ENCODE results near the gene GLRA1. TPM values are rescaled to one million over a fixed set of nuclear protein-coding genes. Genes with fewer than 3 reads are reported as not detected.
"Not testable (repeated sequence)": the region's sequence is repeated elsewhere in the genome, so short reads cannot be mapped to it uniquely, and the experiment has no call there.

GLRA1 gene
- total RNA-seq, 1 donor from 2014 or later: not detected

DNA sequence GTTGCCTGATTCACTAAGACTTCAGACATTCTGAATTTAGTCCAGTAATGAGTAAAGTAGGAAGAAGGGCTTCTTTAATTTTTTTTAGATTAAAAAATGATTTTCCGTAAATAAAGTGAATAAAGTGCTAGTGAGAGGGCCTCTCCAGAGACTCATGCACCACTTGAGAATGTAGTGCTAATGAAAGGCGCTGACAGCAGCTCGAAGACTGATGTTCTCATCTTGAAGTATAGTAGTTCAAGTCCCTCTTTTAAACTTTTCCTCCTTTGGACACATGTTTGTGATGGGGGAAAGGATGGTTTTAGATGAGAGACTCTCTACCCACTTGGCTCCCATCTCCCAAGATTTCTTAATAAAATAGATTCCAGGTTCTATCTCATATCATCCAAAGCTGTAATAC, 104.4 kb downstream of the GLRA1 start:
- DNase-seq (ENCODE audit: low spot score): no peak

- DNase-seq (ENCODE audit: low spot score): no peak
Measured at GRCh38 chr5:151819830-151820229, 104.8 kb downstream of the GLRA1 start.

GRCh38 chr5:151815051-151815450, 109.6 kb downstream of the GLRA1 start:
- no peak for DNase-seq (ENCODE audit: low spot score)

- DNase-seq (ENCODE audit: low spot score): no peak
Measured at GRCh38 chr5:151812757-151813309, 111.8 kb downstream of the GLRA1 start.

GRCh38 chr5:151811593-151812321, 112.9 kb downstream of the GLRA1 start:
- no peak for DNase-seq (ENCODE audit: low spot score)

DNA sequence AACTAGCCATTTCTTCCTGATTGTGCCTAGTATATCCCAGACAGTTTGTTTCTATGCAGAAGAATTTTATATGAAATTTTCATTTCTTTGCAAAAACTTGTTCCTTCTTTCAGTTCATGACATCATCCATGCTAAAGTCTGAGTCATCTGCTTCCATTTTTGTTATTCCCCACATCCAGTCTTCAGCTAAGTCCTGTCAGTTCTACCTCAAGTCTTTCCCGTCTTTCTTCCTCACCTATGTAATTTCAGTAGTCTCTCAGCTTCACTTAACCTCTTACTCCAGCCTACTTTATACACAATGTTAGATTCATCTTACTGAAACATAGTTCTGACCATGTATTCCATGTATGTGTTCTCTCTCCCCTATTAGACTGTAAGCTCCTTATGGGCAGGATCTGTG, 113.8 kb downstream of the GLRA1 start:
- DNase-seq (ENCODE audit: low spot score): no peak

DNA sequence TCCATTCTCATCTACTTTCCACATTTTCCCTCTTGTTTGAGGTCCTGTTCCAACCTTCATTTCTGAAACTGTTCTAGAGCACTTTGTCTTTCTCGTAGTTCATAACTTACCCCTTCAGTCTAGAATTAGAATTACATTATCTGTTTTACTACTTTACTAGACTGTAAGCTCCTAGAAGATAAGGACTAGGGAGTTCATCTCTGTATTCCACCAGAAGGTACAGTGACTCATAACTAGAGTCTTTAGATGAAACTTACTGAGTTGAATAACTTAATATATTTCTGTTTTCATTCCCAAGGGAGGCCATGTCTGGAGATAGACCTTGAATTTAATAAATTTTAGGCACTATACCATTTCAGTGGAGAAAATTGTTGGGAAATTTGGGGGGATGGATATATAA, 114.2 kb downstream of the GLRA1 start:
- DNase-seq (ENCODE audit: low spot score): no peak

DNA sequence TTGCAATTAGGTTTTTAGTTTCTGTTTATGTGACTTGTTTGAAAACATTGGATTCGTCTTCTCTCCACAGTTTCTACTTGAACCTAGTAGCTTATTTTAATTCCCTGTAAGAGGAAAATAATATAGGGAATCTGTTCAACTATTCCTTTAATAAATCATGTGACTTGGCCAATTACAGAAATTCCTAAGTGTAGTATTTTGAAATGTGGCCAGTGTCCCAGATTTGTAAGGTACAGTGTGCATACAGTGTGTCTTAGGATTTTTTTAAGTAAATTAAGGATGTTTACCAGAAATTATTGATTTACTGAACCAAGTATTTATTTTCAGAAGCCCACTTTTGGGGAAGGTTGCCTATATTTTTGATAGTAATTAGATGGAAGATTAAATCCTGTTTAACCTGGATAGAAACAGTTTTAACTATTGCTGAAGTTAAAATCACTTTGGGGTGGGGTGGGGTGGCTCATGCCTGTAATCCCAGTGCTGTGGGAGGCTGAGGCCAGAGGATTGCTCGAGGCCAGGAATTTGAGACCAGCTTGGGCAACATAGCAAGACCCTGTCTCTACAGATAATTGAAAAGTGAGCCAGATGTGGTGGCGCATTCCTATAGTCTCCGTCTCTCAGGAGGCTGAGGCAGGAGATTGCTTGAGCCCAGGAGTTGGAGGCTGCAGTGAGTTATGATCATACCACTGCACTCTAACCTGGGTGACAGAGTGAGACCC, 116.0 kb downstream of the GLRA1 start:
- no peak for DNase-seq (ENCODE audit: low spot score)

DNA sequence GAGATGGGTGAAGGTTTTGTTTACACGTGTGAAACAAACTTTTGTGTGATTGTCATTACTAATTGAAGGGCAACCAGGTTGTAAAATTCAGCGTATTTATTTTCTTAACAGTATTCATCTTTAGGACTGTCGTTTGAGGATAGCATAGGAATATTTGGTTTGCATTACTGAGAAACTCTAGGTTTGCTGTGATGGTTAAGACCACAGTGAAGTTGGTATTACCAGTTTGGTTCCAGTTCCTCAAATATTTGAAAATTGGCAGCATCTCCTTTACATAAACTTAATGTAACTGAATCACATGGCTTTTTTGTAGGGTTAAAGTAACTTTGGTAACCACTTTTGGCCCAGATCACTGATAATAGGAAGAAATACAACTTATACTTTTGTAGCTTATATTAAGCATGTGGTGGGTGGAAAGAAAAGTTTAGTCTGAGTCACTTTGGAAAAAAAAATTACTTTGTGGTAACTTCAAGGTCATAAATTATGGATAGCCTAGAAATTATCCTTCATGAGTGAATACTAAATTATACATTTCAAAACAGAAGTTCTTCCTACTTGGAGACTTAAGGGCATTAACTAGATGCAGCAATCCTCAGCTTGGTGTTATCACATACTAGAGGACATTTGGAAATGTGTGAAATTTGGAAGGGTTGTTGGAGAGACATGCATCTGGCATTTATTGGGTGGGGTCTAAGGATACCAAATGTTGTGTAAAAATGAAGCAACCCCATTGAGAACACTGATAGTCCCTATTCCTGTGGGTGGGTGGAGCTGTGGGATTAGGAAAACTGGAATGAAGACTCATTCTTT, 119.0 kb downstream of the GLRA1 start:
- DNase-seq (ENCODE audit: low spot score): peak; percentile 59

DNA sequence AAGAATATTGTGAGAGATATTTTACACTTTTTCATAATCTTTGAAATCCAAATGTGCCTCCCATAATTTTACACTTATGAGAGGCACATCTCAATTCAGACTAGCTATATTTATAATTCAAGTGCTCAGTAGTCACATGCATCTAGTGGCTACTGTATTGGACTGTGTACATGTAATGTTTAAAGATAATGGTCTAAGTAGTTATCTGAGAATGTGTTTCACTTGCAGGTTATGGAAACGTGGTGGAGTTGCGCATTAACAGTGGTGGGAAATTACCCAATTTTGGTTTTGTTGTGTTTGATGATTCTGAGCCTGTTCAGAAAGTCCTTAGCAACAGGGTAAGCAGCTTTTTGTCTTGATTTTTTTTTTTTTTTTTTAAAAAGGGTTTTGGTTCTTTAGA, 124.1 kb downstream of the GLRA1 start:
- DNase-seq (ENCODE audit: low spot score): no peak

GRCh38 chr5:151799407-151799806, 125.2 kb downstream of the GLRA1 start:
- no peak for DNase-seq (ENCODE audit: low spot score)

GRCh38 chr5:151798674-151799073, 126.0 kb downstream of the GLRA1 start:
- no peak for DNase-seq (ENCODE audit: low spot score)

DNA sequence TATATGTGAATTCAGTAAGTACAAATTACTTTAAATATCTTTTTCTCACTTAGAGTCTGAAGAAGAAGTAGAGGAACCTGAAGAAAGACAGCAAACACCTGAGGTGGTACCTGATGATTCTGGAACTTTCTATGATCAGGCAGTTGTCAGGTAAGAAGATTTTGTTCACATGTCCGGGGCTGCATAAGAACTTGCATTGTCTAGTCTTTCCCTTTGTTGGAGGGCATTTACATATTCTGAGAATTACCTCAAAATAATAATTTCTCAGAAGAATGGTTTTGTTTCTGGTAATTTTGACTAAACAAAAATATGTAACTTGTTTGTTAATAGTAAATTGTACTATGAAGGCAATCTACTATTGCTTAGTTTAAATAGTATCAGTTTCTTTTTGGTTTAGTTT, 129.2 kb downstream of the GLRA1 start:
- DNase-seq (ENCODE audit: low spot score): no peak

GRCh38 chr5:151793358-151793757, 131.3 kb downstream of the GLRA1 start:
- no peak for DNase-seq (ENCODE audit: low spot score)

DNA sequence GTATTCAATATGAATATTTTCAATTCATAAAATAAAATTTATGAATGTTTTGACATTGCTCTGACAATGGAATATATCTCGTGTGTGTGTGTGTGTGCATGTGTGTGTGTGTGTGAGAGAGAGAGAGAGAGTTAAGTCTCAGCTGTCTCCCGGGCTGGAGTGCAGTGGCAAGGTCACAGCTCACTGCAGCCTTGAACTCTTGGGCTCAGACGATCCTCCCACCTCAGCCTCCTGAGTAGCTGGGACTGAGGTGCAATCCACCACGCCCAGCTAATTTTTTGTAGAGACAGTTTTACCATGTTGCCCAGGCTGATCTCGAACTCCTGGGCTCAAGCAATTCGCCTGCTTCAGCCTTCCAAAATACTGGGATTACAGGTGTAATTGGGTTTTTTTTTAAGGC, 136.8 kb downstream of the GLRA1 start:
- no peak for DNase-seq (ENCODE audit: low spot score)

- no peak for DNase-seq (ENCODE audit: low spot score)
Measured at GRCh38 chr5:151786468-151786867, 138.2 kb downstream of the GLRA1 start.

- DNase-seq (ENCODE audit: low spot score): no peak
Measured at GRCh38 chr5:151784141-151784540, 140.5 kb downstream of the GLRA1 start.

GRCh38 chr5:151783664-151784063, 141.0 kb downstream of the GLRA1 start:
- not testable (repeated sequence) for DNase-seq (ENCODE audit: low spot score)

GRCh38 chr5:151781201-151781600, 143.4 kb downstream of the GLRA1 start:
- no peak for DNase-seq (ENCODE audit: low spot score)

DNA sequence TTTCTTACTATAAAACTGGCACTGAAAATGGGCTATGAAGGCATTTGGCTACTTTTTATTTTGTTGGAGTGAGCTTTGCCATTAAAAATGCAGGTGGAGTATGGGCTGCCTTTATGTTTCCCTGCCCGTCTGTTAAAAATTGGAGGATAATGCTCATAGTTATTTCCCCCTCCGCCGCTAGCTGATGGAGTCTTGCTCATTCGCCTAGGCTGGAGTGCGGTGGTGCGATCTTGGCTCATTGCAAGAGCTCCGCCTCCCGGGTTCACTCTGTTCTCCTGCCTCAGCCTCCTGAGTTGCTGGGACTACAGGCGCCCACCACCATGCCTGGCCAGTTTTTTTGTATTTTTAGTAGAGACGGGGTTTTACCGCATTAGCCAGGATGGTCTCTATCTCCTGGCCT, 144.3 kb downstream of the GLRA1 start:
- DNase-seq (ENCODE audit: low spot score): no peak

- DNase-seq (ENCODE audit: low spot score): no peak
Measured at GRCh38 chr5:151779531-151780125, 145.0 kb downstream of the GLRA1 start.

All from umbilical cord (tissue), 2 donors.